MM.1S (cell line): Measurements from ENCODE around the gene FHOD1.

Experiments used
- DNase-seq: peaks from one replicate; pipeline ENCODE4 v3.0.0-alpha.2; 2015
- H2AFZ ChIP-seq: fragments of 300-600 bp; sonication (generic); 2 replicates; pipeline ENCODE4 v1.6.0; 2016; ENCODE audit warnings: antibody characterized with exemption, low read length
- H3F3A ChIP-seq: fragments of 300-600 bp; sonication (generic); 2 replicates; pipeline ENCODE4 v1.6.1; 2016; ENCODE audit warnings: mild to moderate bottlenecking, antibody characterized with exemption, low read length, moderate library complexity, mixed read lengths; ENCODE audit not compliant: insufficient read depth
- H3K27ac ChIP-seq: fragments of 300-600 bp; sonication (generic); 2 replicates; pipeline ENCODE4 v1.5.1; 2016; ENCODE audit warnings: mild to moderate bottlenecking, low read length
- H3K27me3 ChIP-seq: fragments of 300-600 bp; sonication (generic); replicated peaks from 2 replicates; pipeline ENCODE4 v1.6.0; 2016; ENCODE audit warnings: low read length; ENCODE audit not compliant: insufficient read depth
- H3K36me3 ChIP-seq: fragments of 300-600 bp; sonication (generic); replicated peaks from 2 replicates; pipeline ENCODE4 v1.6.1; 2016; ENCODE audit warnings: mild to moderate bottlenecking, low read length, mixed read lengths; ENCODE audit not compliant: insufficient read depth
- H3K4me1 ChIP-seq: fragments of 300-600 bp; sonication (generic); 2 replicates; pipeline ENCODE4 v1.6.1; 2016; ENCODE audit warnings: low read length, mixed read lengths
- H3K4me2 ChIP-seq: fragments of 300-600 bp; sonication (generic); 2 replicates; pipeline ENCODE4 v1.6.0; 2016; ENCODE audit warnings: low read depth, low read length
- H3K4me3 ChIP-seq: fragments of 300-600 bp; sonication (generic); 2 replicates; pipeline ENCODE4 v1.5.1; 2016; ENCODE audit warnings: low read length, mixed read lengths
- H3K79me2 ChIP-seq: fragments of 300-600 bp; sonication (generic); 2 replicates; pipeline ENCODE4 v1.6.1; 2016; ENCODE audit warnings: mixed run types, low read length, mixed read lengths
- H3K9ac ChIP-seq: fragments of 300-600 bp; sonication (generic); 2 replicates; pipeline ENCODE4 v1.6.1; 2016; ENCODE audit warnings: low read length, mixed read lengths
- H3K9me2 ChIP-seq: fragments of 300-600 bp; sonication (generic); replicated peaks from 2 replicates; pipeline ENCODE4 v1.6.1; 2016; ENCODE audit warnings: mild to moderate bottlenecking, low read length, mixed read lengths; ENCODE audit not compliant: insufficient read depth
- H3K9me3 ChIP-seq: fragments of 300-600 bp; sonication (generic); replicated peaks from 2 replicates; pipeline ENCODE4 v1.6.1; 2016; ENCODE audit warnings: mild to moderate bottlenecking, low read length, mixed read lengths; ENCODE audit not compliant: insufficient read depth
- H4K20me1 ChIP-seq: fragments of 300-600 bp; sonication (generic); 2 replicates; pipeline ENCODE4 v1.6.1; 2016; ENCODE audit warnings: mild to moderate bottlenecking, low read length, moderate library complexity, mixed read lengths; ENCODE audit not compliant: insufficient read depth
- CTCF ChIP-seq: fragments of 300-600 bp; sonication (generic); IDR thresholded peaks from 2 replicates; pipeline ENCODE4 v1.5.1; 2016; ENCODE audit warnings: antibody characterized with exemption, low read length, mixed read lengths
- EZH2 ChIP-seq: fragments of 300-600 bp; sonication (generic); optimal IDR thresholded peaks from 2 replicates; pipeline ENCODE3; 2017; ENCODE audit warnings: low read depth, mild to moderate bottlenecking, antibody characterized with exemption, low read length, mixed read lengths
- EZH2phosphoT487 ChIP-seq: fragments of 300-600 bp; sonication (generic); IDR thresholded peaks from 2 replicates; pipeline ENCODE4 v1.6.1; 2018; ENCODE audit warnings: antibody characterized with exemption, low read length

Gene FHOD1

DNA sequence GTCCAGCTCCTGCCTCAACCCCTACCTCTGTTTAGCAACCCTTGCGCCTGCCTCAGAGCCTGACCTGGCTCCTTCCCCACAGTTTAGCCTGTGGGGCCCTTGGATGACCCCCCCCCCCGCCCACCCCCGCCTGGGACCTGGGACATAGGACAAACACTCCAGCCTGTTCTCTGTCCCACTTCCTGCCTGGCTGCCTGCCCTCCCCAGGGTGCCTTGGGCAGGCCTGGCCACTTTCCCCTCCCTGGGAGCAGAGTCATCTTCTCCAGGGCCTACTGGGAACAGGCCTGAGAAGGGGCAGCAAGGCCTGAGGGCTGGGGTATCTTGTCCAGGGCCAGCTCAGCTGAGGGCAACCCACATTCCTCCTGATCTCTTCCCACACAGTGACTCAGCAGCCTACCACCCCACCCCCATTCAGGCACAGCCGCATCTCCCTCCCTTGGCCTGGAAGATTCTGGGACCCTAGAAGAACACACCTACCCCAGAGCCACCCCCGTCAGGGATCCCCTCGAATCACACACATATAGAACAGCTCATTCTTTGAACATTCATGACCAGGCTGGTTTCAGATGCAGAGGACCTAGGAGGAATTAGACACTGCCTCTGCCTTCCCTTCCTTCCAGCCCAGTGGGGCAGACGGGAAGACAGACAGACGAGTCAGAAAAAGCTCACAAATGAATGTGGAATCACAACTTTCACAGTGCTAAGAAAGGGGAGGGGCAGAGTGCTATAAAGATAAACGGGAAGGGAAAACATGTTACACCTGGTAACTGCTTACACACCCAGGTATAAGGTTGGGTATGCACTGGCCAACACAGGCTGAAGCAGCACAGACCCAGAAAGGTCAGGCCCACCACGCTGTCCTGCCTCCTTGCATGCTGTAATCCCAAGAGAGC lies 6.0 kb downstream of the FHOD1 start:
- Histone ChIP-seq H3K27ac (no peak overlapping the region), H4K20me1 (no peaks in the 10 kb centered on the region), H3K4me1 (peaks cover 22% of the 10 kb centered on the region), H3K27me3 (no peaks in the 10 kb centered on the region), H3F3A (peaks cover 27% of the 10 kb centered on the region), H3K36me3 (peaks cover 4% of the 10 kb centered on the region; the same call in 1 of the 2 replicates), H3K9me2 (no peaks in the 10 kb centered on the region), H3K79me2 (peaks cover 63% of the 10 kb centered on the region), H3K4me2 (no peak overlapping the region), H3K9me3 (no peaks in the 10 kb centered on the region), H2AFZ (no peak overlapping the region), H3K4me3 (no peak overlapping the region), H3K9ac (no peak overlapping the region)
- TF ChIP-seq CTCF = no peak
- TF ChIP-seq EZH2 = no peak
- no peak for TF ChIP-seq EZH2phosphoT487
- no peak for DNase-seq

GRCh38 chr16:67240506-67240905 lies 6.8 kb downstream of the FHOD1 start:
- Histone ChIP-seq H4K20me1 (no peaks in the 10 kb centered on the region), H3K4me2 (no peak overlapping the region), H3K27me3 (no peaks in the 10 kb centered on the region), H3K36me3 (peaks cover 4% of the 10 kb centered on the region; the same call in 1 of the 2 replicates), H3K4me3 (no peak overlapping the region), H3K79me2 (peaks cover 60% of the 10 kb centered on the region), H2AFZ (no peak overlapping the region), H3K9me3 (no peaks in the 10 kb centered on the region), H3K9ac (no peak overlapping the region), H3K4me1 (peaks cover 22% of the 10 kb centered on the region), H3F3A (peaks cover 19% of the 10 kb centered on the region), H3K9me2 (no peaks in the 10 kb centered on the region), H3K27ac (no peak overlapping the region)
- no peak for DNase-seq
- no peak for TF ChIP-seq EZH2
- no peak for TF ChIP-seq CTCF
- TF ChIP-seq EZH2phosphoT487 = no peak

DNA sequence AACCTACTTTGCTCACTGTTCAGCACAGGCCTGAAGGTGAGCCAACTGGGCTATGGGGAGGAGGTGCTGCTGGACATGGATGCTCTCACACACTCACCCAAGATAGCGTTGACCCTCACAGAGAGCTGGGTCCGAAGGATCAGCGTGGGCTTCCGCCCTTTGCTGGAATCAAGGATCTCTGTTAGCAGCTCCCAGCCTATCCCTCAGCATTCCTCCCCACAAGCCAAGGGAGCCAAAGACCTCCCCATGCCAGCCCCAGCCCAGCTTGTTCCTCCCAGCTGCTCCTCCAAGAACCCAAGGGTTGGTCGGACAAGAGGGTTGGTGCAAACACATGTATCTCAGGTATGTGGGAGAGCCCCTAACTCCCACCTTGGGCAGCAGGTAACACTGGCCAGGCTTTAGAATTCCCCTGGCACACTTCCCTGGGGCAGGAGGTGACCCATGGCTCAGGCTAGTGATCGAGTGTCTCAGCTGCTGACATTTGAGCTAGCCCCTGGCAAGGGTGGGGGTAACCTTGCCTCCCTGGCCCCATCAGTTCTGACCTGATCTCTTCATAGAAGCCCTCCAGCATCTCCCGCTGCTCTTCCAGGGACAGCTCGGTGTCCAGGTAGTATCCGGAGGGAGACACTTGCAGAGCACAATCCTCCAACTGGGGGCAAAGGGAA lies 8.3 kb downstream of the FHOD1 start:
- TF ChIP-seq CTCF = no peak
- TF ChIP-seq EZH2 = no peak
- TF ChIP-seq EZH2phosphoT487 = no peak
- Histone ChIP-seq H3K9me3 (no peaks in the 10 kb centered on the region), H3K4me1 (peaks cover 7% of the 10 kb centered on the region), H3K9me2 (no peaks in the 10 kb centered on the region), H3F3A (peaks cover 3% of the 10 kb centered on the region), H3K27me3 (no peaks in the 10 kb centered on the region), H4K20me1 (no peaks in the 10 kb centered on the region), H3K79me2 (peaks cover 45% of the 10 kb centered on the region), H3K9ac (no peak overlapping the region), H3K36me3 (peaks cover 4% of the 10 kb centered on the region; the same call in 1 of the 2 replicates), H2AFZ (no peak overlapping the region), H3K27ac (no peak overlapping the region), H3K4me2 (no peak overlapping the region), H3K4me3 (no peak overlapping the region)
- DNase-seq = no peak
